Tibial artery (tissue), 4 donors: ENCODE results near the gene PRRX2.
"Not testable (repeated sequence)": the region's sequence is repeated elsewhere in the genome, so short reads cannot be mapped to it uniquely, and the experiment has no call there.

ENCODE experiments used
- DNase-seq, 2 donors: peaks; one replicate each; pipeline ENCODE4 v3.0.0-alpha.2; 2019
- H3K27ac ChIP-seq, 2 donors: fragments of 200-600 bp; sonication (generic) in 1 of 2; 1 replicate in 1 of 2; 2 replicates in 1 of 2; pipeline ENCODE4 v1.5.1; 2018 to 2019; ENCODE audit warnings: mild to moderate bottlenecking in 1 of 2
- H3K27me3 ChIP-seq, 2 donors: fragments of 200-600 bp; sonication (generic) in 1 of 2; one replicate each; pipeline versions ENCODE4 v1.5.1 to v1.6.0; 2016 to 2019
- H3K36me3 ChIP-seq, 3 donors: fragments of 200-600 bp; sonication (generic) in 2 of 3; one replicate each; pipeline ENCODE4 v1.5.1; 2016 to 2019; ENCODE audit warnings: mild to moderate bottlenecking in 2 of 3
- H3K4me1 ChIP-seq, 4 donors: fragments of 200-600 bp; sonication (generic) in 2 of 4; 1 replicate in 3 of 4; 2 replicates in 1 of 4; pipeline ENCODE4 v1.5.1; 2016 to 2019
- H3K4me3 ChIP-seq, 2 donors: fragments of 200-600 bp; sonication (generic) in 1 of 2; 1 replicate in 1 of 2; 2 replicates in 1 of 2; pipeline ENCODE4 v1.5.1; 2018 to 2019; ENCODE audit warnings: mild to moderate bottlenecking in 2 of 2
- H3K9me3 ChIP-seq, 3 donors: fragments of 200-600 bp; sonication (generic) in 1 of 3; one replicate each; pipeline ENCODE4 v1.5.1; 2016 to 2019
- intact Hi-C: fragments of 100-400 bp; cut with DNase I; formaldehyde crosslinking; loops from one replicate; pipeline ENCODE4 v1.15.0; 2023; ENCODE audit warnings: low total_unique reads
- TF ChIP-seq, protein P1 (sequence below), 2 experiments: fragments of 200-600 bp in 1 of 2; fragments of 450-650 bp in 1 of 2; IDR thresholded peaks; one replicate each; pipeline ENCODE4 v1.5.1; 2017 to 2019; ENCODE audit warnings: antibody characterized with exemption in 2 of 2, mild to moderate bottlenecking in 1 of 2, moderate library complexity in 1 of 2

Gene PRRX2

DNA sequence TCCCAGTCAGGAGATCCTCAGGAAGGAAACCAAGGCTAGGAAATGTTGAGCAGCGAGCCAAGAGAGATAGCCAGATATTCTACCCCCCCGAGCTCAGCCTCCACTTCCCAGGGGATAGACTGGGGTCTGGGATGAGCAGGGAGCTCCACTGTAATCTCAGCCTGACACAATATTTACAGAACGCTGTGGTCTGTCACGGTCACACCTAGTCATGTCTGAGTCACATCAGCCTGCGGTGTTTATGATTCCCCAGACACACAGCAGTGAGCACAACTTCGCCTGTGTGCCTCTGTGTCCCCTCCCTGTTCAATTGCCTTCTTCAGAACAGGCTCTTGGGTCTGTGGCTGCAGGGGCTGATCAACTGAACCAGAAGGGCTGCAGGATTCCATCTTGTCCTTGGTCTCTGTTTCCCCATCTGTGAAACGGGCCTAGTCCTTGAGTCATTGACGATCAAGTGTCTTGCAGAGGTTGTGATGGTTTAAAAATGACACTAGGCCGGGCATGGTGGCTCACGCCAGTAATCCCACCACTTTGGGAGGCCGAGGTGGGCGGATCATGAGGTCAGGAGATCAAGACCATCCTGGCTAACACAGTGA, 8.6 kb upstream of the PRRX2 start:
- TF ChIP-seq, protein P1, sequence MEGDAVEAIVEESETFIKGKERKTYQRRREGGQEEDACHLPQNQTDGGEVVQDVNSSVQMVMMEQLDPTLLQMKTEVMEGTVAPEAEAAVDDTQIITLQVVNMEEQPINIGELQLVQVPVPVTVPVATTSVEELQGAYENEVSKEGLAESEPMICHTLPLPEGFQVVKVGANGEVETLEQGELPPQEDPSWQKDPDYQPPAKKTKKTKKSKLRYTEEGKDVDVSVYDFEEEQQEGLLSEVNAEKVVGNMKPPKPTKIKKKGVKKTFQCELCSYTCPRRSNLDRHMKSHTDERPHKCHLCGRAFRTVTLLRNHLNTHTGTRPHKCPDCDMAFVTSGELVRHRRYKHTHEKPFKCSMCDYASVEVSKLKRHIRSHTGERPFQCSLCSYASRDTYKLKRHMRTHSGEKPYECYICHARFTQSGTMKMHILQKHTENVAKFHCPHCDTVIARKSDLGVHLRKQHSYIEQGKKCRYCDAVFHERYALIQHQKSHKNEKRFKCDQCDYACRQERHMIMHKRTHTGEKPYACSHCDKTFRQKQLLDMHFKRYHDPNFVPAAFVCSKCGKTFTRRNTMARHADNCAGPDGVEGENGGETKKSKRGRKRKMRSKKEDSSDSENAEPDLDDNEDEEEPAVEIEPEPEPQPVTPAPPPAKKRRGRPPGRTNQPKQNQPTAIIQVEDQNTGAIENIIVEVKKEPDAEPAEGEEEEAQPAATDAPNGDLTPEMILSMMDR (IDR thresholded peaks at IDR 0.05) = no peak

DNA sequence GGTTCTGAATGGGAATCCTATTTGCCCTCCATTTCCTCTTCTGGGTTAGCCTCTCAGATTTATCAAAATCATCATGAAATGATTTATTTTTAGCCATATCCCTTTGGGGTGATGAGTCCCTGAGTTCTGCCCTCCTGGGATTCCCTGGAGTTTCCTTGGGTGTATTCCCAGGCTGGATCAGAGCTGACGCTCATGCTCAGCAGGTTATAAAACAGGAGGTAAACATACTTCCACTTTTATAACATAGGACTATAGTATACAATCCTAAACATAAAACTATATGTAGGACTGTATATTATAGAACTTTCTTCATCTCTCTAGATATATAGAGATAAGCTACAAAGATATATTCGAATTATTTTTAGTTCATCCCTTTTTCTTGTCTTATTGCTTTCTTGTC, 4.4 kb upstream of the PRRX2 start:
- Histone ChIP-seq H3K27me3 (no peaks in the 10 kb centered on the region), H3K9me3 (no peaks in the 10 kb centered on the region), H3K27ac (no peak overlapping the region), H3K36me3 (no peaks in the 10 kb centered on the region), H3K4me3 (no peak overlapping the region), H3K4me1 (peaks cover 0 to 7% (median 3%) of the 10 kb centered on the region in 4 donors)
- TF ChIP-seq, protein P1 (IDR thresholded peaks at IDR 0.05) = no peak
- no peak for DNase-seq
- intact Hi-C loops = no loop called here

More for the DNA sequence above, 8.6 kb upstream of the PRRX2 start:
- intact Hi-C loops = no loop called here
- Histone ChIP-seq H3K9me3 (no peaks in the 10 kb centered on the region), H3K4me1 (no peaks in the 10 kb centered on the region), H3K36me3 (no peaks in the 10 kb centered on the region), H3K4me3 (no peak overlapping the region), H3K27me3 (no peaks in the 10 kb centered on the region), H3K27ac (no peak overlapping the region)
- no peak for DNase-seq

DNA sequence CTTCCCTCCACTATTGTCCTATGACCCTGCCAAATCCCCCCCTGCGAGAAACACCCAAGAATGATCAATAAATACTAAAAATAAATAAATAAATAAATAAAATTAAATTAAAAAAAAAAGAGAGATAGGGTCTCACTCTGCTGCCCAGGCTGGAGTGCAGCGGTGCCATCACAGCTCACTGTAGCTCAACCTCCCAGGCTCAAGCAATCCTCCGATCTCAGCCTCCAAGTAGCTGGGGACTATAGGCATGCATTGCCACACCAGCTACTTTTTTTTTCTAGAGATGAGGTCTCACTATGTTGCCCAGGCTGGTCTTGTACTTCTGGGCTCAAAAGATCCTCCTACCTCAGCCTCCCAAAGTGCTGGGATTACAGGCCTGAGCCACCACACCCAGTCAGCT, 3.2 kb upstream of the PRRX2 start:
- H3K36me3 ChIP-seq, H3K9me3 ChIP-seq, H3K4me3 ChIP-seq, intact Hi-C loops, DNase-seq, H3K27ac ChIP-seq, H3K27me3 ChIP-seq: not testable (repeated sequence)
- peaks cover 0 to 17% (median 9%) of the 10 kb centered on the region in 4 donors for H3K4me1 ChIP-seq

DNA sequence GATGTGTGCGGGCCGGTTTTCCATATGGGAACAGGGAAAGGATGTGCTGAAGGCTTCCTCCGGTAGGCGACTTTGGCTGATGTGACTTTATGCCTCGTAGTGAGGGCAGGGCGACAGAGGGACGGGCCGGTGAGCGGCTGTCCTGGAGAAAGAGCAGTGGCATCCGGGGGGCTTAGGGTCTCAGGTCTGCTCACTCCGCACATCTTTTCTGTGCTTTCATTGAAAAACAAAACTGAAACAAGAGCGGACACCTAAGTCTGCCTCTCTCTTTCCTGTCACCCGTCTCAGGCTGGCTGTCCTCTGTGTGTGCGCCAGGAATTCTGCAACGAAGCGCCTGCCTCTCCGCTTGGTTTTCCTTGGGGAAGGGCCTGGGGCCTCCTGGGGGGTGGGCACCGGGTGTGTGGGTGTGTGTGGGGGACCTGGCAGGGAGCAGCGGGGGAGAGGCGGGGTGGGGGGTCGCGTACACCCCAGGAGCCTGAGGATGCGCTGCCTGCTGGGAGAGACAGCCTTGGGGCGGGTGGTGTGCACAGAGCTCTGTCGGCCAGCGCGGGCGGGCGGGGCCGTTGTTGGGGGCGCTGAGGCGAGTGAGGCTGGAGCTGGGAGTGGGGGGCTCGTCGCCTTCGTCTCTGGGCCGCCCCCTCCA, 580 bp upstream of the PRRX2 start:
- intact Hi-C loops = no loop called here
- TF ChIP-seq, protein P1 (IDR thresholded peaks at IDR 0.05) = no peak
- Histone ChIP-seq H3K36me3 (no peaks in the 10 kb centered on the region), H3K27ac (peak overlapping the region; percentile 68 to 80), H3K4me3 (peak overlapping the region; percentile 59 to 62), H3K4me1 (peaks cover 0 to 39% (median 28%) of the 10 kb centered on the region in 4 donors), H3K9me3 (no peaks in the 10 kb centered on the region), H3K27me3 (no peaks in the 10 kb centered on the region)
- DNase-seq = peak in 1 of 2 donors; percentile 76

DNA sequence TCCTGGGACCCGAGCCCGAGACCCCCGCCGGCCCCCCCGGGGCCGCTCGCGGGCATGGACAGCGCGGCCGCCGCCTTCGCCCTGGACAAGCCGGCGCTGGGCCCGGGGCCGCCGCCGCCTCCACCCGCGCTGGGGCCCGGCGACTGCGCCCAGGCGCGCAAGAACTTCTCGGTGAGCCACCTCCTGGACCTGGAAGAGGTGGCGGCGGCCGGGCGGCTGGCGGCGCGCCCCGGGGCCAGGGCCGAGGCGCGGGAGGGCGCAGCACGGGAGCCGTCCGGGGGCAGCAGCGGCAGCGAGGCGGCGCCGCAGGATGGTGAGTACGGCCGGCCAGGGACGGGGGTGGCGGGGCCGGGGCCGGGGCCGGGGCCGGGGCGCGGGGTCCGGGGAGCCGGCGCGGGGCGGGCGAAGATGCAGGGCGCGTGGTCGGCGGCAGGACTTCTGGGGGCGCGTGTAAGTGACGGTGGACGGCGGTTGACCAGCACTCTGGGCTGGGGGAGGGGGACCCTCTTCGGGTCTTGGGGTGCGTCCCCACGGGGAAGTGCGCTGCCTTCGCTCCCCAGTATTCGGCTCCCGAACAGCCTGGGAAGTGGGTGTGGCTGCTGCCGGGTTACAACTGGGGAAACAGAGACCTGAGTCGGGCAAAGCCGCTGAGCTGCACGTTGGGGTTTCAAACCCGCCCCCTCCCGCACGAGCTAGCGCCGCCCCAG, 520 bp downstream of the PRRX2 start:
- Histone ChIP-seq H3K4me3 (peak overlapping the region; percentile 59 to 62), H3K27me3 (no peaks in the 10 kb centered on the region), H3K27ac (peak overlapping the region; percentile 68 to 80), H3K36me3 (no peaks in the 10 kb centered on the region), H3K4me1 (peaks cover 0 to 50% (median 29%) of the 10 kb centered on the region in 4 donors), H3K9me3 (no peaks in the 10 kb centered on the region)
- DNase-seq = no peak
- intact Hi-C loops = no loop called here
- TF ChIP-seq, protein P1 (IDR thresholded peaks at IDR 0.05) = no peak

DNA sequence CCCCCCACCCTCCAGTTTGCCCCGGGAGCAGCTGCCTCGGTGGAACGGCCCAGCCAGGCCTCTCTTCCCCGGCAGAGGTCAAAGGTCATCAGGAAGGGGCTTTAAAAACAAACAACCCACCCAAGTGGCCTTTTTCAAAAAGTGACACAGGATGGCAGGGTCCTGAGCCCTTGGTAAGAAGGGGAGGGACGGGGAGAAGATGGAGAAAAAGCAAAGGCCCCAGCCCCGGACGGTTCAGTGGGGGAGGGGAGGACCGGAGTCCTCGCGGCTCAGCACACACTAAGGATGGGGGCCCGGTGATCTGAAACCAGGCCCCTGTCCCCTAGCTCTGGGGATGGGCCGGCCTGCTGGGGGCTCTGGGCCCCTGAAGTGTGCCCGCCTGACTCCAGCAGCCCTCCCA, 1.1 kb downstream of the PRRX2 start:
- no peak for DNase-seq
- Histone ChIP-seq H3K4me1 (peaks cover 0 to 56% (median 30%) of the 10 kb centered on the region in 4 donors), H3K9me3 (no peaks in the 10 kb centered on the region), H3K27ac (peak overlapping the region; percentile 68 to 80), H3K36me3 (no peaks in the 10 kb centered on the region), H3K27me3 (no peaks in the 10 kb centered on the region), H3K4me3 (peak overlapping the region; percentile 59 to 62)
- TF ChIP-seq, protein P1 (IDR thresholded peaks at IDR 0.05) = no peak
- intact Hi-C loops = no loop called here
